Skin epidermis (tissue), 12 donors: ENCODE data around the gene STK32C.

ENCODE experiments used
- H3K27ac ChIP-seq, 21 experiments: fragments of 200-600 bp; sonication (generic) in 11 of 21; one replicate each; pipeline ENCODE4 v1.5.0; 2020; ENCODE audit warnings: mild to moderate bottlenecking in 3 of 21, inconsistent platforms in 2 of 21, moderate library complexity in 2 of 21
- H3K4me3 ChIP-seq, 7 experiments: fragments of 200-600 bp; sonication (generic) in 2 of 7; one replicate each; pipeline ENCODE4 v1.5.0; 2020; ENCODE audit warnings: inconsistent platforms in 2 of 7, mild to moderate bottlenecking in 2 of 7, moderate library complexity in 1 of 7

Gene STK32C

GRCh38 chr10:132292287-132293200 is 15.2 kb downstream of the STK32C start:
- Histone ChIP-seq H3K4me3 (no peak overlapping the region), H3K27ac (no peak overlapping the region)

GRCh38 chr10:132291826-132292225 is 15.9 kb downstream of the STK32C start:
- H3K27ac ChIP-seq = no peak overlapping the region
- H3K4me3 ChIP-seq = no peak overlapping the region

- no peak overlapping the region for H3K4me3 ChIP-seq
Observed at GRCh38 chr10:132290631-132291030, 17.1 kb downstream of the STK32C start.

DNA sequence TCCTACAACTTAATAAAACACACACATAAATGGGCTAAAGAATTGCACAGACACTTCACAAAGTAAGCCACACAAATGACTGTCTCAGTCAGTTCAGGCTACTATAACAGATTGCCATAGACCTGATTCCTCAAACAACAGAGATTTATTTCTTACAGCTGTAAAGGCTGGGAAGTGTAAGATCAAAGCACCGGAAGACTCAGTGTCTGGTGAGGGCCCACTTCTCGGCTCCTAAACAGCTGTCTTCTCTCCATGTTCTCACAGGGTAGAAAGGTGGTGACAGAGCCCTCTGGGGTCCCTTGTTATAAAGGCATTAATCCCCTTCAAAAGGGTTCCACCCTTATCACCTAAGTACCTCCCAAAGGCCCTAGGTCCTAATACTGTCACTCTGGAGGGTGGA is 18.3 kb downstream of the STK32C start:
- Histone ChIP-seq H3K4me3 (no peak overlapping the region), H3K27ac (no peak overlapping the region)

More at GRCh38 chr10:132290631-132291030, 17.1 kb downstream of the STK32C start:
- H3K27ac ChIP-seq = no peak overlapping the region

DNA sequence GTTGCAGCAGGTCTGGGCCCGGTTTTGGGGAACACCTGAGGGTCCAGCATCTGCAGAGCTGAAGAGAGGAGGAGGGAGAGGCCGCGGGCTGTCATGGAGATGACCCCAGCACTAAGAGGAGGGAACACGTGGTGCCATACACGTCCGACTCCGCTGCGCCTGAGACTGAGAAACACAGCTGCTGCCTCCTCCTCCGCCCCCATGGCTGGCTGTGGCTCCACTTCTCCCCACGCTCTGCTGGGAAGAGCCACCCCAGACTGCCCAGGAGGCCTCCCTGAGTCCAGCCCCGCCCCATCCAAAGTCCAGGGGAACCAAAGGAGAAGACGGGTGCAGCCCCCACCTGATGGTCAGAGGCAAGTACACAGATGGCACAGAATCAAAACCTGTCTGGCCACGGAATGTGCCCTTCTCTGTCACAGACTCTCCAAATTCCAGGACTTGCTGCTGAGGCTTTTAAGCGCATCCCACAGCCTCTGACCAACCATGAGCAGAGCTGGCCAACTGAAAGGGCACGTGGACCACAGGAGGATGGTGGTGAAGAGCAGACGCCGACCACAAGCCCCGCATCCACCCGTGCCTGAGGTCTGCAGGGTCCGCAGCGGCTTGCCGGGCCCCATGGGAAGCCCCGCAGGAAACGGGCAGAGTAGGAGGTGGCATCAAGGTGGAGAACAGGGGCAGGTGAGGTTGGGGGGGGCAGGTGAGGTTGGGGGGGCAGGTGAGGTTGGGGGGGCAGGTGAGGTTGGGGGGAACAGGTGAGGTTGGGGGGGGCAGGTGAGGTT is 24.0 kb downstream of the STK32C start:
- Histone ChIP-seq H3K4me3 (no peak overlapping the region), H3K27ac (no peak overlapping the region)

GRCh38 chr10:132282667-132283603 is 24.8 kb downstream of the STK32C start:
- no peak overlapping the region for H3K27ac ChIP-seq
- no peak overlapping the region for H3K4me3 ChIP-seq

DNA sequence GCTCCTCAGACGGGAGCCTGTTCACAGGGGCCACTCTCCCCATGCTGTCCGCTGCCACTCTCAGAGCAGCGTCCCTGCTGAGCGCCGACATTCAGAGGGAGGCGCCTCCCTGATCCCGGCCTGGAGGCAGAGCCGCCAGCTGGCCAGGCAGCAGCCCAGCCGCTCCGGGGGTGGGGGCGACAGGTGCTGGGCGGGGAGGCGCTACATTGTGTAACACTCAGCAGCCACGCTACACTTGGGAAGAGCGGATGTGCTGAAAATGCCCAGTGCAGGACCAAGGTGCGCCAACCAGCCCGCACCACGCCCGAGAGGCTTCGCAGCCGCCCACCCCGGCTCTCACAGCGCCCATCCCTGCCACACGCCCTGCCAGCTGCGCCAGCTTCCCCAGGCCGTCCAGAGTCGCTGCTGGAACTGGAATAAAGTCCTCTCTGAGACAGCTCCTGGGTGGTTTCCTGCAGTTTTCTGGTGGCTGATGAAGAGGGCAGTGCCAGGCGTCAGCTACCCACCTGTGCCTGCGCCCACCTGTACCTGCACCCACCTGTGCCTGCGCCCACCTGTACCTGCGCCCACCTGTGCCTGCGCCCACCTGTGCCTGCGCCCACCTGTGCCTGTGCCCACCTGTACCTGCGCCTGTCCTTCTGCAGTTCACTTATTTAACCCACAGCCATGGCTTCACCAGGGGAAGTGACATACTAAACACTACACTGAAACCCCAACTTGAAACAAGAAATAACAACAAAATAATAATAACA is 25.7 kb downstream of the STK32C start:
- Histone ChIP-seq H3K27ac (no peak overlapping the region), H3K4me3 (no peak overlapping the region)

DNA sequence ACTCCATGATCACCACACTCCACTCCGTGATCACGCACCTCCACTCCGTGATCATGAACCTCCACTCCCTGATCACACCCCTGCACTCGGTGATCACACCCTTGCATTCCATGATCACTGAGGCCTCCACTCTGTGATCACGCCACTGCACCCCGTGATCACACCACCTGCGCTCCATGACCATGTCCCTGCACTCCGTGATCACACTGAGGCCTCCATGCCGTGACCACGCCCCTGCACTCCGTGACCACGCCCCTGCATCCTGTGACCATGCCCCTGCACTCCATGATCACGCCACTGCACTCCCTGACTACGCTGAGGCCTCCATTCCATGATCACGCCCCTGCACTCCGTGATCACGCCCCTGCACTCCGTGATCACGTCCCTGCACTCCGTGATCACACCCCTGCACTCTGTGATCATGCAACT is 27.1 kb downstream of the STK32C start:
- Histone ChIP-seq H3K27ac (no peak overlapping the region), H3K4me3 (no peak overlapping the region)

GRCh38 chr10:132279873-132280645 is 27.7 kb downstream of the STK32C start:
- Histone ChIP-seq H3K4me3 (no peak overlapping the region), H3K27ac (no peak overlapping the region)

- Histone ChIP-seq H3K4me3 (no peak overlapping the region), H3K27ac (no peak overlapping the region)
Observed at GRCh38 chr10:132277311-132277741, 30.4 kb downstream of the STK32C start.

GRCh38 chr10:132276706-132277105 is 31.0 kb downstream of the STK32C start:
- no peak overlapping the region for H3K27ac ChIP-seq
- no peak overlapping the region for H3K4me3 ChIP-seq

- H3K27ac ChIP-seq = no peak overlapping the region
- no peak overlapping the region for H3K4me3 ChIP-seq
Observed at GRCh38 chr10:132276179-132276675, 31.5 kb downstream of the STK32C start.

DNA sequence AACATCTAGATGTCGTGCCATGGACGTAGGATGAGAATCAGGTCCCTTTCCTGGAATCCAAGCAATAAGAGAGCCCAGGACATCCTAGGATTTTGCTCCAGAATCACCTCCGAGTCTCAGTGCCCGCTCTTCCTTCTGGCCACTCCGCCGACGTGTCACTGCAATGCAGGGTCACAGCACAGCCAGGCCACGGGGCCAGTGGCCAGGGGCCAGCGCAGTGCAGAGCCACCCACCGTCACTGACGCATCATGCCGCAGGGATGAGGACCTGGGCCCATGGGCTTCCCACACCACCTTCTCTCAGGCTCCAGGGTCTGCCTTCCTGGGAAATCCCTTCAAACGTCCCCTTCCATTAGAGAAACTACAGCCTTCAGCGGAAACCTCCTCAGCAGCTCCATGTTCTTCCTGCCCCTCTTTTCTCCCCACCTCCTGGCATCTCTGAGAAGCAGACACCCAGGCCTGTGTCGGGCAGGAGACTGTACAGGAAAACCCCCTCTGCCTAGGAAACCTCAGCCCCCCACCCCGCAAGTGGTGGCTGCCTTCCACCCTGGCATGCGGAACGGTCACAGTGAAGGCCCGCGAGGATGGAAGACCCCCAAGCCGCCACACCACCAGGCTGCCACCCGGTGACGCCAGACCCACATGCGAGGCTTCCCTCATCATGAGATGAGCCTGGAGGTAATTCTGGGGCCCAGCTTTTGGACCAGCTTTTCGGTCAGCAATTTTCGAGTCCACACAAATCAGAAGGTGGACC is 32.1 kb downstream of the STK32C start:
- Histone ChIP-seq H3K27ac (no peak overlapping the region), H3K4me3 (no peak overlapping the region)

GRCh38 chr10:132274986-132275385 is 32.8 kb downstream of the STK32C start:
- Histone ChIP-seq H3K4me3 (no peak overlapping the region), H3K27ac (no peak overlapping the region)

DNA sequence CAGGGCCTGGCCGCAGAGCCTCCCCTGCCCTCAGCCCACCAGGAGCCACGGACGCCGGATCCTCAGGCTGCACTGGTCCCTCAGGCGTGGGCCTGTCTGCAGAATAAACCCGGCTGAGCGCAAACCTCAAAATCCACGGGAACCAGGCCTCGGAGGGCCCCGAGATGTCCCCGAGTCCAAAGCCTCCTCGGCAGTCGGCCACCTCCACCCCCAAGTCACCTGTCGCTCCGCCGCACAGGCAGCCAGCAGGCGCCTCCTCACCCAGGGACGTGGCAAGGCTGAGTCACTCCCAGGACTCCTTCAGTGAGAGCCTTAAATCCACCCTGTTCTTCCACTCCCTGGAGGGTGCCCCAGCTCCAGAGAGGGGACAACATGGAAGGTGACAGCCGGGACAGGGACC is 33.2 kb downstream of the STK32C start:
- H3K27ac ChIP-seq = no peak overlapping the region
- no peak overlapping the region for H3K4me3 ChIP-seq

GRCh38 chr10:132273966-132274365 is 33.8 kb downstream of the STK32C start:
- Histone ChIP-seq H3K27ac (no peak overlapping the region), H3K4me3 (no peak overlapping the region)

- no peak overlapping the region for H3K27ac ChIP-seq
- no peak overlapping the region for H3K4me3 ChIP-seq
Observed at GRCh38 chr10:132273304-132273944, 34.3 kb downstream of the STK32C start.
